Lower leg skin (tissue), 4 donors: ENCODE results near the gene PNPLA6. TPM values are rescaled to one million over a fixed set of nuclear protein-coding genes. Genes with fewer than 3 reads are reported as not detected.

ENCODE experiments used
- DNase-seq, 2 donors: peaks; one replicate each; pipeline ENCODE4 v3.0.0-alpha.2; 2019; ENCODE audit warnings: low spot score in 2 of 2
- H3K4me3 ChIP-seq: fragments of 200-600 bp; sonication (generic); 2 replicates; pipeline ENCODE4 v1.5.1; 2017; ENCODE audit warnings: mild to moderate bottlenecking, low read depth; ENCODE audit not compliant: poor library complexity, severe bottlenecking
- POLR2A ChIP-seq, 2 donors: fragments of 450-650 bp; IDR thresholded peaks; one replicate each; pipeline ENCODE4 v1.6.1; 2016 to 2017; ENCODE audit warnings: antibody characterized with exemption in 2 of 2, mild to moderate bottlenecking in 1 of 2, moderate library complexity in 1 of 2
- WGBS, 2 donors: methylation state at CpG; one replicate each; pipeline ENCODE4 v1.1.5; 2018; 5-methylcytosine and 5-hydroxymethylcytosine counted together
- intact Hi-C: fragments of 100-400 bp; cut with DNase I; formaldehyde crosslinking; loops from one replicate; pipeline ENCODE4 v1.15.0; 2023; ENCODE audit warnings: low total_unique reads
- total RNA-seq, 4 donors: library from RNA; depleted of rRNA; stranded (reverse); fragments of >200 nt; gene quantifications; one replicate each; pipeline ENCODE4 v1.1.0, GENCODE V29; 2016
- TF ChIP-seq, protein P1 (sequence below), 3 donors: fragments of 450-650 bp; IDR thresholded peaks; one replicate each; pipeline ENCODE4 v1.5.1; 2016; ENCODE audit warnings: antibody characterized with exemption in 3 of 3, mild to moderate bottlenecking in 3 of 3, moderate library complexity in 2 of 3

The PNPLA6 gene
- total RNA-seq, 4 donors from 2014 or later: 58.3 to 89.8 (median 71.0) TPM

DNA sequence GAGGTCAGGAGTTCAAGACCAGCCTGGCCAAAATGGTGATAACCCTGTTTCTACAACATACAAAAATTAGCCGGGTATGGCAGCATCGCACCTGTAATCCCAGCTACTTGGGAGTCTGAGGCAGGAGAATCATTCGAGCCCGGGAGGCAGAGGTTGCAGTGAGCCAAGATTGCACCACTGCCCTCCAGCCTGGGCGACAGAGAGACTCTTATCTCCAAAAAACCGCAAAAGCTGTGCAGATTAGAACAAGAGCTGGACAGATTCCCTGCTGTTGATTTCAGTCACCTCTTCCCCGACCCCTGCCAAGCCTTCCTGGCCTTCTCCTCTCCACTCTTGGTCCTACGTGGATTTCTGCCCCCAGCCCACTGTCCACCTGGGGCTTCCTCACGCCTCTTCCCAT lies 68.4 kb downstream of the PNPLA6 start:
- 70 to 74% methylated on average over 9 of the region's 9 CpGs for WGBS, 2 donors
- intact Hi-C loops: no loop called here

DNA sequence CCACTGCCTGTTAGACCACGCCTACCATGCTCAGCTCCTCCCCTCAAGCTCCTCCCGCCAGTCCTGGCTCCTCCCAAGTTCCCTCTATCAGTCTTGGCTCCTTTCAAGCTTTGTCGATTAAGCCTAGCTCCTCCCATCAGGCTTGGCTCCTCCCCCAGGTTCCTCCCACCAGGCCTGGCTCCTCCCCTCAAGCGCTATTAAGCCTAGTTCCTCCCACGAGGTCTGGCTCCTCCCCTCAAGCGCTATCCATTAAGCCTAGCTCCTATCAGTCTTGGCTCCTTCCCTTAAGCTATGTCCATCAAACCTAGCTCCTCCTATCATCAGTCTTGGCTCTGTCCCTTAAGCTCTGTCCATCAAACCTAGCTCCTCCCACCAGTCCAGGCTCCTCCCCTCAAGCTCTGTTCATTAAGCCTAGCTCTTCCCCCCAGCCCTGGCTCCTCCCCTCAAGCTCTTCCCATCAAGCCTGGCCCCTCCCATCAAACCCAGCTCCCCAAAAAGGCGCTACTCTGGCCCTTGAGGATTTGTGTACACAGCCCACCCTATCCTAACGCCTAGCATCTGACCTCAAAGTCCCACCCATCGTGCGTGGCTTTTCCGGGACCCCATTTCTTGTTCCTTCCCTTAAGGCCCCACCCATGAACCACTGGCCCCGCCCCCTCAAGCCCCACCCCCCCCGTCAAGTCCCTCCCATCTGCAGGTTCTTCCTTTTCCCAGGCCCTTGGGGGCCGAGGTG lies 70.1 kb downstream of the PNPLA6 start:
- intact Hi-C loops: no loop called here
- WGBS, 2 donors: 72 to 78% methylated on average over 14 of the region's 14 CpGs
- DNase-seq: no peak
- TF ChIP-seq, protein P1, sequence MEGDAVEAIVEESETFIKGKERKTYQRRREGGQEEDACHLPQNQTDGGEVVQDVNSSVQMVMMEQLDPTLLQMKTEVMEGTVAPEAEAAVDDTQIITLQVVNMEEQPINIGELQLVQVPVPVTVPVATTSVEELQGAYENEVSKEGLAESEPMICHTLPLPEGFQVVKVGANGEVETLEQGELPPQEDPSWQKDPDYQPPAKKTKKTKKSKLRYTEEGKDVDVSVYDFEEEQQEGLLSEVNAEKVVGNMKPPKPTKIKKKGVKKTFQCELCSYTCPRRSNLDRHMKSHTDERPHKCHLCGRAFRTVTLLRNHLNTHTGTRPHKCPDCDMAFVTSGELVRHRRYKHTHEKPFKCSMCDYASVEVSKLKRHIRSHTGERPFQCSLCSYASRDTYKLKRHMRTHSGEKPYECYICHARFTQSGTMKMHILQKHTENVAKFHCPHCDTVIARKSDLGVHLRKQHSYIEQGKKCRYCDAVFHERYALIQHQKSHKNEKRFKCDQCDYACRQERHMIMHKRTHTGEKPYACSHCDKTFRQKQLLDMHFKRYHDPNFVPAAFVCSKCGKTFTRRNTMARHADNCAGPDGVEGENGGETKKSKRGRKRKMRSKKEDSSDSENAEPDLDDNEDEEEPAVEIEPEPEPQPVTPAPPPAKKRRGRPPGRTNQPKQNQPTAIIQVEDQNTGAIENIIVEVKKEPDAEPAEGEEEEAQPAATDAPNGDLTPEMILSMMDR (IDR thresholded peaks at IDR 0.05): no peak
- no peak for TF ChIP-seq POLR2A (IDR thresholded peaks at IDR 0.05)
- H3K4me3 ChIP-seq: no peak overlapping the region

More for the DNA sequence above, 68.4 kb downstream of the PNPLA6 start:
- TF ChIP-seq POLR2A (IDR thresholded peaks at IDR 0.05): no peak
- TF ChIP-seq, protein P1 (IDR thresholded peaks at IDR 0.05): no peak
- no peak for DNase-seq
- no peak overlapping the region for H3K4me3 ChIP-seq

DNA sequence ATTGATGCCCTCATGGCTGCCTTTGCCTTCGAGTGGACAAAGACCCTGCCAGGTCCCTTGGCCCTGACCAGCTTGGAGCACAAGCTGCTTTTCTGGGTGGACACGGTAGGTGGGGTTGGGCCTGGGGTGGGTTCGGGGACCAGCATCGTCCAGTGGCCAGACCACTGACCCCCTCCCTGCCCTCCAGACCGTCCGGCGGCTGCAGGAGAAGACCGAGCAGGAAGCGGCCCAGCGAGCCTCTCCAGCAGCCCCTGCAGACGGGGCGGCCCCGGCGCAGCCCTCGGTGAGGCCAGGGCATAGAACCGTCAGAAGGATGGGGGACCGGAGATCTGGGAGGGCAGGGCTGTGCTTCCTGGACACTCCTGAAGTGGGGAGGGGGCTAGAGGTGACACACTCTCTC lies 70.8 kb downstream of the PNPLA6 start:
- no peak for DNase-seq
- TF ChIP-seq, protein P1 (IDR thresholded peaks at IDR 0.05): no peak
- no peak for TF ChIP-seq POLR2A (IDR thresholded peaks at IDR 0.05)
- WGBS, 2 donors: 87 to 88% methylated on average over 13 to 17 of the region's 17 CpGs
- no peak overlapping the region for H3K4me3 ChIP-seq
- intact Hi-C loops: no loop called here

DNA sequence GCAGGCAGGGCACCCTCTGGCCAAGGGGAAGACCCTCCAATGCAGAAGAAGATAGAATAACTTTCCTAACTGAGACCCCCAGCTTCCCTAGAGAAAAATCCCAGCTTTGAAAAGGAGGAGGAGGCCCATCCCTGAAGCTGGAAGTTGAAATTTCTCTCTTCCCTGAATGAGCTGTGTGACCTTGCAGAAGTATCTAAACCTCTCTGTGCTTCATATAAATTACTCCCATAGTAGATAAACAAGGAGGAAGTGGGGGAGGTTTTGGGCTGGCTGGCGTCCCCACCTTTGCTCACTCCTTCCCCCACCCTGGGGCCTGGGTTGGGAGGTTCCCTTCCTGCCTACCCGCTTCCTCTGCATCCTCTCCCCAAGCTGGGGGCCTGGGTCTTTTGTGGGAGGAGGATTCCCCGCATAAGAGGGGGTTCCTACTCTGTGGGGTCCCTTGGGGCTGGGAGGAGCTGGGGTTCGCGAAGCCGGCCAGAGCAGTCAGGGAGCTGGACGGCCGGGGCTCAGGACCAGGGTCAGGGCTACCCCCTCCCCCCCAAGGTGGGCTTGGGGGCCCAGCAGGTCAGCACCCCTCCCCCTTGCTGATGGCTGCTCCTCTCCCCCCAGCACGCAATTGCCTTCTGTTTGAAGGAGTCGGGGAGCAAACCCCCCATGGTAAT lies 71.8 kb downstream of the PNPLA6 start:
- DNase-seq: no peak
- WGBS, 2 donors: 78 to 83% methylated on average over 9 to 10 of the region's 10 CpGs
- no peak for TF ChIP-seq POLR2A (IDR thresholded peaks at IDR 0.05)
- TF ChIP-seq, protein P1 (IDR thresholded peaks at IDR 0.05): no peak
- intact Hi-C loops: no loop called here
- no peak overlapping the region for H3K4me3 ChIP-seq

DNA sequence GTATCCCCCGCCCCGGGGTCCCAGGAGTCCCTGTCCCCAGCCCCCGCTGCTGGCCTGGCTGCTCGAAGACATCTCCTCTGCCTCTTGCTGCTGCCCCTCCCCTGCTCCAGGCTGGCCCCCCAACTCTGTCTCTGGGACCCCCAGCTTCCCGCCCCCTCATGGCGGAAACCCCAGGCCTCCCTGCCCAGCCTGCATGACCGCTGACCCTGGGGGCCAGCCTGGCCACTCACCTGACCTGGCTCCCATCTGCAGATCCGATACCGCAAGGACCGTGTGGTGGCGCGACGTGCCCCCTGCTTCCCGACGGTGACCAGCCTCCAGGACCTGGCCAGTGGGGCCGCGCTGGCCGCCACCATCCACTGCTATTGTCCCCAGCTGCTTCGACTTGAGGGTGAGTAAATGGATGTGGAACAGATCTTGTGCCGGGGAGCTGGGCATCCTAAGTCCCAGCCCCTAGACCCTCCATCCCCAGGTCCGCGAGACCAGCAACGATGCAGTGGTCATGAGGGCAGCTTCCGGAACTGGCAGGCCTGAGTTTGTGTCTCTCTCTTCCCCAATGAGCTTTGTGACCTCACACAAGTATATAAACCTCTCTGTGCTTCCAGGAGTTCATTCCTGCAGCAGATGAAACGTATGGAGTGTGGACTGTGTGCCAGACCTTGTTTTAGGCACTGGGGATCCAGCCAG lies 72.5 kb downstream of the PNPLA6 start:
- DNase-seq: no peak
- WGBS, 2 donors: 91 to 93% methylated on average over 19 to 24 of the region's 25 CpGs
- intact Hi-C loops: no loop called here
- TF ChIP-seq, protein P1 (IDR thresholded peaks at IDR 0.05): no peak
- no peak overlapping the region for H3K4me3 ChIP-seq
